Breast epithelium (tissue), 3 donors: Measurements from ENCODE around the gene PCP4.

Experiments used
- POLR2A ChIP-seq: fragments of 450-650 bp; IDR thresholded peaks from one replicate; pipeline ENCODE4 v1.6.1; 2016; ENCODE audit warnings: antibody characterized with exemption, mild to moderate bottlenecking, moderate library complexity
- POLR2AphosphoS5 ChIP-seq, 3 donors: sonication (generic); formaldehyde crosslinking; IDR thresholded peaks; one replicate each; pipeline ENCODE4 v1.6.1; 2017; ENCODE audit warnings: antibody characterized with exemption in 3 of 3

- no peak for TF ChIP-seq POLR2A
- no peak for TF ChIP-seq POLR2AphosphoS5 (IDR thresholded peaks at IDR 0.05)
These were observed 60.2 kb downstream of the PCP4 start for GRCh38 chr21:39927304-39927886.
